ENCODE measurements around the gene MACROD1. TPM values are rescaled to one million over a fixed set of nuclear protein-coding genes. Genes with fewer than 3 reads are reported as not detected.

MACROD1 gene
- total and polyA plus RNA-seq, 7 experiments from 2014 or later = 5.4 to 16.2 (median 9.7) TPM

DNA sequence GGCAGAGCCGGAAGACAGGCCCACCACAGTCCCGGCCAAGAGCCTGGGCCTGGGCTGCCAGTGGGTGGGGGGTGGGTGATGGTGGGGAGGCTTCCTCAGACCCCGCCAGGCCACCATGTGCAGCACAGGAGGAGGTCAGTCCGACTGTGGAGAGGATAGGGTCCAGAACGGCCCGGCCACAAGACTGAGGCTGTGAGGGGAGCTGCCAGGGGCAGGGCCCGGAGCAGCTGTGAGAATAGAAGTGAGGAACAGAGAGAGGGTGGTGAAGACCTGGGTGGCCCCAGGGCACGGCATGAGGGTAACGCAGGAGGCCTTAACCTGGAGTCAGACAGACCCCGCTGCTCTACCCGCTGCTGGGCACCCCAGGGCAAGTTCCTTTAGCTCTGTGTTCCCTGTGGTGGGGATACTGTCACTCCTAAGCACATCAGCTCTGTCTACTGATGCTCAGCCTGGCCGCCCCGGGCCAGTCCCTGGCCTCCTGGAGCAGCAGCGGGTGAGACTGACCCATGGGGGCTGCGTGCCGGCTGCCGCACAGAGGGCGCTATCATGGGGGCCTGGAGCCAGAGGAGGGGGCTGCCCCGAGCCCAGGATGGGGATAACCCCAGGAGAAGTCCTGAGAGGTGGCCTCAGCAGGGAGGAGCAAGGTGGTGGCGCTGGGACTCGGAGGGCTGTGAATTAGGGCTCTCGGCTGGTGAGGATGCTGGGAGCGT is 42.3 kb upstream of the MACROD1 start:
- intact Hi-C loops (cut with micrococcal nuclease) = loop anchor here (5.0 kb wide), 2 partner anchors 79 to 149 kb away; partner anchors contain the start of genes GPR137 (in 1 of the 2) and RPS6KA4 (in 1 of the 2)
- H3K27ac ChIP-seq (ENCODE audit: low read depth, low read length) = peak overlapping the region; percentile 88
- POLR2A ChIA-PET = interaction anchor here (0.6 to 11.2 kb wide), 15 partner anchors 13 to 1292 kb away, joined by 3 to 220 read pairs (median 41); partner anchors contain the start of genes BAD, CATSPERZ, CCDC88B and DNAJC4
- CTCF ChIA-PET = interaction anchor here (3.7 to 7.4 kb wide), 5 partner anchors 9 to 95 kb away, joined by 25 to 165 read pairs (median 66); partner anchors contain the start of genes CATSPERZ, ESRRA, NUDT22 and PLCB3
- H3K36me3 ChIP-seq (ENCODE audit: control insufficient read depth in 2 of 3, insufficient read depth in 3 of 3, low read length in 3 of 3) = peaks cover 0 to 61% (median 7%) of the 10 kb centered on the region in 3 experiments
- no peaks in the 10 kb centered on the region for H3K9me3 ChIP-seq (ENCODE audit: control insufficient read depth in 2 of 3, low read length in 3 of 3)
- peak overlapping the region; percentile 99 for H3K4me3 ChIP-seq (ENCODE audit: low read length)
- peak overlapping the region; percentile 89 to 96 (median 94) for H3K4me3 Mint-ChIP-seq
- H3K27me3 Mint-ChIP-seq = no peaks in the 10 kb centered on the region
- no peak for DNase-seq
- peaks cover 31 to 59% (median 48%) of the 10 kb centered on the region in 7 donors for H3K4me1 Mint-ChIP-seq
- H3K9me3 Mint-ChIP-seq = no peaks in the 10 kb centered on the region
- H3K27ac Mint-ChIP-seq = peak overlapping the region; percentile 86 to 95 (median 92)
- no peaks in the 10 kb centered on the region for H3K27me3 ChIP-seq (ENCODE audit: control insufficient read depth in 2 of 2, insufficient read depth in 2 of 2, low read length in 2 of 2)
- ATAC-seq = no peak
- peaks cover 0 to 40% (median 18%) of the 10 kb centered on the region in 5 donors for H3K36me3 Mint-ChIP-seq
- H3K4me1 ChIP-seq (ENCODE audit: control insufficient read depth in 2 of 2, insufficient read depth in 2 of 2, low read length in 2 of 2) = peaks cover 28 to 32% of the 10 kb centered on the region in 2 donors

GRCh38 chr11:64207256-64208085 is 41.6 kb upstream of the MACROD1 start:
- Mint-ChIP-seq H3K27me3 (no peaks in the 10 kb centered on the region), H3K27ac (peak overlapping the region; percentile 86 to 95 (median 92)), H3K4me3 (peak overlapping the region; percentile 89 to 96 (median 94)), H3K36me3 (peaks cover 0 to 42% (median 20%) of the 10 kb centered on the region in 5 donors), H3K9me3 (no peaks in the 10 kb centered on the region), H3K4me1 (peaks cover 31 to 57% (median 45%) of the 10 kb centered on the region in 7 donors)
- intact Hi-C loops (cut with micrococcal nuclease) = loop anchor here (1.0 to 5.0 kb wide), 5 partner anchors 19 to 150 kb away; partner anchors contain the start of genes ESRRA (in 1 of the 2), FKBP2 (in 1 of the 2), GPR137 (in 1 of the 2) and NUDT22 (in 1 of the 2)
- ATAC-seq = peak; percentile 79
- peak overlapping the region; percentile 88 for H3K27ac ChIP-seq (ENCODE audit: low read depth, low read length)
- H3K36me3 ChIP-seq (ENCODE audit: control insufficient read depth in 2 of 3, insufficient read depth in 3 of 3, low read length in 3 of 3) = peaks cover 0 to 67% (median 8%) of the 10 kb centered on the region in 3 experiments
- POLR2A ChIA-PET = interaction anchor here (0.6 to 11.2 kb wide), 20 partner anchors 10 to 1293 kb away, joined by 3 to 220 read pairs (median 10); partner anchors contain the start of genes BAD, CATSPERZ, CCDC88B and DNAJC4
- peaks cover 28 to 32% of the 10 kb centered on the region in 2 donors for H3K4me1 ChIP-seq (ENCODE audit: control insufficient read depth in 2 of 2, insufficient read depth in 2 of 2, low read length in 2 of 2)
- CTCF ChIA-PET = interaction anchor here (0.6 to 7.4 kb wide), 11 partner anchors 10 to 1567 kb away, joined by 3 to 165 read pairs (median 30); partner anchors contain the start of genes CATSPERZ, ESRRA, FKBP2 and NUDT22
- peak in 8 of 9 donors; percentile 67 to 78 (median 74) for DNase-seq
- H3K27me3 ChIP-seq (ENCODE audit: control insufficient read depth in 2 of 2, insufficient read depth in 2 of 2, low read length in 2 of 2) = no peaks in the 10 kb centered on the region
- no peaks in the 10 kb centered on the region for H3K9me3 ChIP-seq (ENCODE audit: control insufficient read depth in 2 of 3, low read length in 3 of 3)
- peak overlapping the region; percentile 99 for H3K4me3 ChIP-seq (ENCODE audit: low read length)

DNA sequence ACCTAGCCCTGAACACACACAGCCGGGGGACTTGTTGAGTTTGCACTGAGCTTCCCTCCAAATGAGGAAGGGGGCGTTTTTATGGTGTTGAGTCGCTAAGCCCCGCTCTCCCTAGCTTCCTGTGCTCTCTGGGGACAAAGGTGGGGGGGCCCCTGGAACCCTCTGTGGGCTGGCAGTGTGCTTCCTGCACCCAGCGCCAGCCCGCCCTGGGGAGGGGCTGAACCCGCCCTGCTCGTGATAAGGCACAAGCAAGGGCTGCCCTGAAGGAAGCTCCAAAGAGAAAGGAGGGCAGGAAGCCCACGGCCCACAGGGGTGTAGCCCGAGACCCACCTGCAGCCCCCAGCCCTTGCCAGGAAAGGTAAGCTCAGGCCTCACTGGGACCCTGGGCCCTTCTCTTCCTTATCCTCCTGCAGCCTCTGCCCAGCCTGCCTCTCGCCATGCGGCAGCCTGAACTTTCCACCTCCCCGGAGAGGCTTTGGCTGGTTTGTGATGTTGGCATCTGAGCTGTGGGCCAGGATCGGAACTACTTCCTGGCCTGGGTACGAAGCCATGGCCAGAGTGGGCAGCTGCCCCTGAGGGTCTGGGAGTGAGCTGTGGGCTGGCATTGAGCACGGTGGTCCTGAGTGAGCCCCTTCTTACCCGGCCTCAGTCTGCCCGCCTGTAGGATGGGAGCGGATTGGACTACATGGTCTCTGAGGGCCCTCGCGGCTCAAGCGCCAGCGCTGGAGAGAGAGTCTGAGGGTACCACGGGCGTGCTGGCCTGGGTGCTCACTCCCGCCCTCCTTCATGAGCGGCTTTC is 40.7 kb upstream of the MACROD1 start, which contains the start of gene FERMT3:
TSS of gene FERMT3 (plus strand) at position 265 of the 799 bp plus-strand sequence. CDS start 644 bp downstream, outside the sequence.
- H3K4me1 Mint-ChIP-seq = peaks cover 29 to 53% (median 37%) of the 10 kb centered on the region in 7 donors
- DNase-seq (peak; percentile 43 to 78 (median 74)), ATAC-seq (peak; percentile 57)
- H3K4me1 ChIP-seq (ENCODE audit: control insufficient read depth in 2 of 2, insufficient read depth in 2 of 2, low read length in 2 of 2) = peaks cover 28 to 32% of the 10 kb centered on the region in 2 donors
- peak within 1 kb of the TSS; percentile 89 to 96 (median 94) for H3K4me3 Mint-ChIP-seq
- intact Hi-C loops (cut with micrococcal nuclease) = loop anchor here (1.0 to 5.0 kb wide), 7 partner anchors 19 to 151 kb away; partner anchors contain the start of genes FKBP2 (in 2 of the 2), ESRRA (in 1 of the 2), GPR137 (in 1 of the 2) and NUDT22 (in 1 of the 2)
- H3K36me3 ChIP-seq (ENCODE audit: control insufficient read depth in 2 of 3, insufficient read depth in 3 of 3, low read length in 3 of 3) = peaks cover 0 to 65% (median 8%) of the 10 kb centered on the region in 3 experiments
- H3K4me3 ChIP-seq (ENCODE audit: low read length) = peak within 1 kb of the TSS; percentile 99
- POLR2A ChIA-PET = interaction anchor here (0.5 to 11.2 kb wide), 22 partner anchors 10 to 1616 kb away, joined by 3 to 220 read pairs (median 9); partner anchors contain the start of genes BAD, CATSPERZ, CCDC88B and DNAJC4
- no peaks in the 10 kb centered on the region for H3K9me3 Mint-ChIP-seq
- peak within 1 kb of the TSS; percentile 86 to 95 (median 92) for H3K27ac Mint-ChIP-seq
- no peaks in the 10 kb centered on the region for H3K27me3 ChIP-seq (ENCODE audit: control insufficient read depth in 2 of 2, insufficient read depth in 2 of 2, low read length in 2 of 2)
- no peaks in the 10 kb centered on the region for H3K9me3 ChIP-seq (ENCODE audit: control insufficient read depth in 2 of 3, low read length in 3 of 3)
- peak within 1 kb of the TSS; percentile 88 for H3K27ac ChIP-seq (ENCODE audit: low read depth, low read length)
- peaks cover 0 to 39% (median 15%) of the 10 kb centered on the region in 5 donors for H3K36me3 Mint-ChIP-seq
- no peaks in the 10 kb centered on the region for H3K27me3 Mint-ChIP-seq
- CTCF ChIA-PET = interaction anchor here (0.6 to 7.4 kb wide), 16 partner anchors 8 to 1590 kb away, joined by 3 to 165 read pairs (median 11); partner anchors contain the start of genes CATSPERZ, ESRRA, FKBP2 and NUDT22

DNA sequence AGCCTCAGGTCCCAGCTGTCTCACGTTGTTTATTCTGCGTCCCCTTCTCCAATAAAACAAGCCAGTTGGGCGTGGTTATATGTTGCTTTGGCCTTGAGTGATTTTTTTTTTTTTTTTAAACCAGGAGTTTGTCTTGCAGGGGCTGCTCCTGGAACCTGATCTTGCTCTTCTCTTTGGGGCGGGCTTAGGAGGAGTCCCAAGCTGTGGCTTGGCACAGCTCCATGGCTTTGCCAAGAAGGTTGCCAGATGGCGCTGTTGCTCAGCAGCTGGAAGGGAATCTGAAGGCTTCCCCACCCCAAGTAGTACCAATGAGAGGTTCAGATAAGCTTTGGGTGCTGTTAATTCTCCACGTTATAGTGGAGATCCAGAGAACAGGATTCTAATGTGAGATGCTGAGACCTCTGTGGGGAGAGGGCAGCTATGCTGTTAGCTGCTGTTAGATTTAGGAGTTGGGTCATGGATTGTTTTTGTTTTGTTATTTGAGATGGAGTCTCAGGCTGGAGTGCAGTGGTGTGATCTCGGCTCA is 38.6 kb upstream of the MACROD1 start:
- no peaks in the 10 kb centered on the region for H3K27me3 ChIP-seq (ENCODE audit: control insufficient read depth in 2 of 2, insufficient read depth in 2 of 2, low read length in 2 of 2)
- no peaks in the 10 kb centered on the region for H3K9me3 Mint-ChIP-seq
- H3K36me3 ChIP-seq (ENCODE audit: control insufficient read depth in 2 of 3, insufficient read depth in 3 of 3, low read length in 3 of 3) = peaks cover 0 to 65% (median 8%) of the 10 kb centered on the region in 3 experiments
- H3K4me1 Mint-ChIP-seq = peaks cover 25 to 51% (median 36%) of the 10 kb centered on the region in 7 donors
- CTCF ChIA-PET = interaction anchor here (0.6 to 7.4 kb wide), 38 partner anchors 9 to 577 kb away, joined by 3 to 165 read pairs (median 4); partner anchors contain the start of genes BAD, CATSPERZ, ESRRA and FKBP2
- H3K4me1 ChIP-seq (ENCODE audit: control insufficient read depth in 2 of 2, insufficient read depth in 2 of 2, low read length in 2 of 2) = peaks cover 28 to 32% of the 10 kb centered on the region in 2 donors
- peak; percentile 75 for ATAC-seq
- POLR2A ChIA-PET = interaction anchor here (0.7 to 11.2 kb wide), 17 partner anchors 14 to 1351 kb away, joined by 3 to 220 read pairs (median 14); partner anchors contain the start of genes CATSPERZ, CCDC88B, DNAJC4 and ESRRA
- peak; percentile 61 to 89 (median 83) for DNase-seq
- H3K4me3 Mint-ChIP-seq = peak overlapping the region; percentile 27 to 87 (median 68)
- H3K9me3 ChIP-seq (ENCODE audit: control insufficient read depth in 2 of 3, low read length in 3 of 3) = no peaks in the 10 kb centered on the region
- intact Hi-C loops (cut with micrococcal nuclease) = loop anchor here (1.0 to 2.0 kb wide), 8 partner anchors 18 to 448 kb away; partner anchors contain the start of genes DNAJC4 (in 1 of the 2), GPR137 (in 1 of the 2), NUDT22 (in 1 of the 2) and PLCB3 (in 1 of the 2)
- H3K4me3 ChIP-seq (ENCODE audit: low read length) = no peak overlapping the region
- peak overlapping the region; percentile 43 to 98 (median 86) for H3K27ac Mint-ChIP-seq
- H3K36me3 Mint-ChIP-seq = peaks cover 0 to 50% (median 15%) of the 10 kb centered on the region in 5 donors
- no peak overlapping the region for H3K27ac ChIP-seq (ENCODE audit: low read depth, low read length)
- H3K27me3 Mint-ChIP-seq = no peaks in the 10 kb centered on the region

- ChIA-PET CTCF (interaction anchor here (0.6 to 7.4 kb wide), 33 partner anchors 8 to 467 kb away, joined by 3 to 165 read pairs (median 5); partner anchors contain the start of genes BAD, CATSPERZ, ESRRA and FKBP2), POLR2A (interaction anchor here (0.8 to 11.2 kb wide), 13 partner anchors 14 to 329 kb away, joined by 3 to 220 read pairs (median 48); partner anchors contain the start of genes CATSPERZ, CCDC88B, DNAJC4 and ESRRA)
- H3K4me1 Mint-ChIP-seq = peaks cover 21 to 48% (median 36%) of the 10 kb centered on the region in 7 donors
- ATAC-seq (no peak), DNase-seq (no peak)
- intact Hi-C loops (cut with micrococcal nuclease) = loop anchor here (1.0 to 2.0 kb wide), 8 partner anchors 18 to 449 kb away; partner anchors contain the start of genes DNAJC4 (in 1 of the 2), GPR137 (in 1 of the 2), NUDT22 (in 1 of the 2) and PLCB3 (in 1 of the 2)
- Histone ChIP-seq H3K4me1 (ENCODE audit: control insufficient read depth in 2 of 2, insufficient read depth in 2 of 2, low read length in 2 of 2) (peaks cover 28 to 32% of the 10 kb centered on the region in 2 donors), H3K4me3 (ENCODE audit: low read length) (no peak overlapping the region), H3K27ac (ENCODE audit: low read depth, low read length) (no peak overlapping the region), H3K36me3 (ENCODE audit: control insufficient read depth in 2 of 3, insufficient read depth in 3 of 3, low read length in 3 of 3) (peaks cover 0 to 63% (median 8%) of the 10 kb centered on the region in 3 experiments), H3K9me3 (ENCODE audit: control insufficient read depth in 2 of 3, low read length in 3 of 3) (no peaks in the 10 kb centered on the region), H3K27me3 (ENCODE audit: control insufficient read depth in 2 of 2, insufficient read depth in 2 of 2, low read length in 2 of 2) (no peaks in the 10 kb centered on the region)
- no peak overlapping the region for H3K4me3 Mint-ChIP-seq
- peaks cover 0 to 48% (median 15%) of the 10 kb centered on the region in 5 donors for H3K36me3 Mint-ChIP-seq
- no peaks in the 10 kb centered on the region for H3K27me3 Mint-ChIP-seq
- H3K9me3 Mint-ChIP-seq = no peaks in the 10 kb centered on the region
- peak overlapping the region in 7 of 9 donors; percentile 43 to 98 (median 80) for H3K27ac Mint-ChIP-seq
Observed at GRCh38 chr11:64204080-64204440, 38.1 kb upstream of the MACROD1 start.
